GM18526 (cell line): ENCODE measurements around the gene DDR1.

ENCODE experiments used
- POLR2A ChIP-seq: IDR thresholded peaks from 3 replicates; pipeline ENCODE4 v1.6.1; 2011; ENCODE audit not compliant: insufficient read length; ENCODE audit errors: extremely low read depth

DDR1 gene

GRCh38 chr6:30917487-30917886, 33.2 kb downstream of the DDR1 start:
- no peak for TF ChIP-seq POLR2A

- TF ChIP-seq POLR2A, result no peak
Observed at GRCh38 chr6:30918670-30919069, 34.4 kb downstream of the DDR1 start.

GRCh38 chr6:30922447-30922852, 38.1 kb downstream of the DDR1 start:
- TF ChIP-seq POLR2A, result no peak

- no peak for TF ChIP-seq POLR2A
Observed at GRCh38 chr6:30926644-30927043, 42.3 kb downstream of the DDR1 start.

GRCh38 chr6:30928677-30929076, 44.4 kb downstream of the DDR1 start:
- TF ChIP-seq POLR2A, result no peak

GRCh38 chr6:30930506-30930905, 46.2 kb downstream of the DDR1 start:
- no peak for TF ChIP-seq POLR2A

- no peak for TF ChIP-seq POLR2A
Observed at GRCh38 chr6:30931272-30931671, 47.0 kb downstream of the DDR1 start.

GRCh38 chr6:30931969-30932645, 47.8 kb downstream of the DDR1 start, which contains the start of gene SFTA2:
Gene SFTA2 (minus strand): TSS chr6:30932170. CDS start chr6:30932096, 74 bp downstream.
- no peak for TF ChIP-seq POLR2A

- TF ChIP-seq POLR2A, result no peak
Observed at GRCh38 chr6:30932665-30933365, 48.5 kb downstream of the DDR1 start.

- no peak for TF ChIP-seq POLR2A
Observed at GRCh38 chr6:30935018-30935417, 50.7 kb downstream of the DDR1 start.

GRCh38 chr6:30937265-30937664, 52.9 kb downstream of the DDR1 start:
- no peak for TF ChIP-seq POLR2A

- no peak for TF ChIP-seq POLR2A
Observed at GRCh38 chr6:30938730-30939129, 54.4 kb downstream of the DDR1 start.

GRCh38 chr6:30939473-30939872, 55.2 kb downstream of the DDR1 start:
- TF ChIP-seq POLR2A, result no peak

- no peak for TF ChIP-seq POLR2A
Observed at GRCh38 chr6:30940361-30940986, 56.2 kb downstream of the DDR1 start, which contains the start of gene MUCL3. Gene MUCL3 (plus strand): TSS chr6:30940973. CDS start chr6:30941000, 27 bp downstream.

GRCh38 chr6:30942338-30943060, 58.2 kb downstream of the DDR1 start:
- no peak for TF ChIP-seq POLR2A

- TF ChIP-seq POLR2A, result no peak
Observed at GRCh38 chr6:30944051-30944450, 59.7 kb downstream of the DDR1 start.

GRCh38 chr6:30945281-30945680, 61.0 kb downstream of the DDR1 start:
- no peak for TF ChIP-seq POLR2A
